Measurements from ENCODE around the gene ACOT7.

GRCh38 chr1:6347641-6348487 is 45.7 kb downstream of the ACOT7 start:
- TF ChIP-seq CTCF (IDR thresholded peaks at IDR 0.05) = peak in 3 of 6 experiments; percentile 21 to 36 (median 25)
- TF ChIP-seq POLR2A (IDR thresholded peaks at IDR 0.05) = no peak
